GM19452 (cell line): ENCODE data around the gene NELL2.
A peak's percentile ranks its signal among the peaks of the same experiment; 100 is the strongest.
"Not testable (repeated sequence)": the region's sequence is repeated elsewhere in the genome, so short reads cannot be mapped to it uniquely, and the experiment has no call there.

ENCODE experiments used
- ATAC-seq: cut with Tn5 transposase; IDR thresholded peaks from one replicate; pipeline ENCODE4 v1.9.1; 2021; ENCODE audit not compliant: unreplicated experiment

Gene NELL2

GRCh38 chr12:44875954-44876543 is at the start of gene NELL2:
Gene NELL2 (minus strand): TSS chr12:44876315. CDS start chr12:44875869, 446 bp downstream.
- ATAC-seq = peak; percentile 44

- ATAC-seq = no peak
Measured at GRCh38 chr12:44921736-44922135, 45.6 kb upstream of the NELL2 start.

- no peak for ATAC-seq
Measured at GRCh38 chr12:44917141-44917540, 41.0 kb upstream of the NELL2 start.

- ATAC-seq = no peak
Measured at GRCh38 chr12:44915958-44916357, 39.8 kb upstream of the NELL2 start.

GRCh38 chr12:44904321-44904720 is 28.2 kb upstream of the NELL2 start:
- ATAC-seq = no peak

GRCh38 chr12:44898108-44898507 is 22.0 kb upstream of the NELL2 start:
- ATAC-seq = not testable (repeated sequence)

GRCh38 chr12:44889926-44890325 is 13.8 kb upstream of the NELL2 start:
- ATAC-seq = no peak

GRCh38 chr12:44889162-44889561 is 13.0 kb upstream of the NELL2 start:
- ATAC-seq = no peak

GRCh38 chr12:44885902-44886301 is 9.8 kb upstream of the NELL2 start:
- no peak for ATAC-seq

- ATAC-seq = no peak
Measured at GRCh38 chr12:44881197-44881596, 5.1 kb upstream of the NELL2 start.

GRCh38 chr12:44876544-44877410 is 662 bp upstream of the NELL2 start:
- peak; percentile 50 for ATAC-seq

- no peak for ATAC-seq
Measured at GRCh38 chr12:44875417-44875953, 630 bp downstream of the NELL2 start.

GRCh38 chr12:44874981-44875416 is 1.1 kb downstream of the NELL2 start:
- no peak for ATAC-seq

- ATAC-seq = no peak
Measured at GRCh38 chr12:44873898-44874297, 2.2 kb downstream of the NELL2 start.

- no peak for ATAC-seq
Measured at GRCh38 chr12:44869503-44869902, 6.6 kb downstream of the NELL2 start.

GRCh38 chr12:44863867-44864266 is 12.2 kb downstream of the NELL2 start:
- no peak for ATAC-seq

- ATAC-seq = no peak
Measured at GRCh38 chr12:44859998-44860689, 16.0 kb downstream of the NELL2 start.

GRCh38 chr12:44858226-44858855 is 17.8 kb downstream of the NELL2 start:
- ATAC-seq = no peak

- ATAC-seq = no peak
Measured at GRCh38 chr12:44852483-44852882, 23.6 kb downstream of the NELL2 start.

GRCh38 chr12:44851586-44851985 is 24.5 kb downstream of the NELL2 start:
- ATAC-seq = no peak

GRCh38 chr12:44848703-44849085 is 27.4 kb downstream of the NELL2 start:
- ATAC-seq = peak; percentile 53
